ENCODE results near the gene ESRRB. TPM values are rescaled to one million over a fixed set of nuclear protein-coding genes. Genes with fewer than 3 reads are reported as not detected.

ESRRB gene
- polyA plus RNA-seq, 1 of the 3 experiments (the other 2 are of a cell fraction): 0.05 TPM

- CTCF ChIA-PET: interaction anchor here (0.8 kb wide), 2 partner anchors 330 to 331 kb away, joined by 3 read pairs; no protein-coding TSS in a partner anchor
- Histone ChIP-seq H3K9ac (no peak overlapping the region), H3K4me3 (ENCODE audit: low read depth in 2 of 2, low read length in 1 of 2) (no peak overlapping the region), H3K4me1 (ENCODE audit: control insufficient read depth in 1 of 2, insufficient read depth in 2 of 2, low read depth in 1 of 2, low read length in 1 of 2) (no peaks in the 10 kb centered on the region; a peak in 1 of 4 replicates), H3K27ac (ENCODE audit: low read depth in 2 of 2, low read length in 1 of 2) (no peak overlapping the region), H3K27me3 (ENCODE audit: insufficient read depth) (peaks cover 97% of the 10 kb centered on the region), H2AFZ (ENCODE audit: low read depth) (no peak overlapping the region), H3K36me3 (replicated peaks in 1 of 2; ENCODE audit: control insufficient read depth in 1 of 2, insufficient read depth in 2 of 2, low read length in 1 of 2) (no peaks in the 10 kb centered on the region), H3K9me2 (no peaks in the 10 kb centered on the region), H3F3A (replicated peaks; ENCODE audit: insufficient read depth) (no peaks in the 10 kb centered on the region), H3K9me3 (no peaks in the 10 kb centered on the region), H4K20me1 (ENCODE audit: insufficient read depth) (no peaks in the 10 kb centered on the region), H3K4me2 (no peak overlapping the region), H3K79me2 (ENCODE audit: insufficient read depth) (no peaks in the 10 kb centered on the region)
- POLR2A ChIA-PET: no interaction called here
- DNase-seq: no peak
- 24% methylated on average over 5 of the region's 7 CpGs for WGBS (ENCODE audit: low lambda C conversion rate)
- TF ChIP-seq GABPA (IDR thresholded peaks at IDR 0.05; ENCODE audit: low read depth): no peak
- TF ChIP-seq EZH2phosphoT487 (IDR thresholded peaks at IDR 0.05; ENCODE audit: borderline replicate concordance, low read depth): no peak
- TF ChIP-seq FOXJ3 (CRISPR knock-in tag; IDR thresholded peaks at IDR 0.05): no peak
- TF ChIP-seq, protein P1, sequence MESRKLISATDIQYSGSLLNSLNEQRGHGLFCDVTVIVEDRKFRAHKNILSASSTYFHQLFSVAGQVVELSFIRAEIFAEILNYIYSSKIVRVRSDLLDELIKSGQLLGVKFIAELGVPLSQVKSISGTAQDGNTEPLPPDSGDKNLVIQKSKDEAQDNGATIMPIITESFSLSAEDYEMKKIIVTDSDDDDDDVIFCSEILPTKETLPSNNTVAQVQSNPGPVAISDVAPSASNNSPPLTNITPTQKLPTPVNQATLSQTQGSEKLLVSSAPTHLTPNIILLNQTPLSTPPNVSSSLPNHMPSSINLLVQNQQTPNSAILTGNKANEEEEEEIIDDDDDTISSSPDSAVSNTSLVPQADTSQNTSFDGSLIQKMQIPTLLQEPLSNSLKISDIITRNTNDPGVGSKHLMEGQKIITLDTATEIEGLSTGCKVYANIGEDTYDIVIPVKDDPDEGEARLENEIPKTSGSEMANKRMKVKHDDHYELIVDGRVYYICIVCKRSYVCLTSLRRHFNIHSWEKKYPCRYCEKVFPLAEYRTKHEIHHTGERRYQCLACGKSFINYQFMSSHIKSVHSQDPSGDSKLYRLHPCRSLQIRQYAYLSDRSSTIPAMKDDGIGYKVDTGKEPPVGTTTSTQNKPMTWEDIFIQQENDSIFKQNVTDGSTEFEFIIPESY (IDR thresholded peaks at IDR 0.05; ENCODE audit: borderline replicate concordance, low read depth): no peak
- TF ChIP-seq FOSL2 (IDR thresholded peaks at IDR 0.05; ENCODE audit: borderline replicate concordance, low read depth): no peak
- TF ChIP-seq MXI1 (IDR thresholded peaks at IDR 0.05; ENCODE audit: low read depth, low read length): no peak
- no peak for TF ChIP-seq NFIC (IDR thresholded peaks at IDR 0.05; ENCODE audit: borderline replicate concordance)
- TF ChIP-seq TAF1 (IDR thresholded peaks at IDR 0.05; ENCODE audit: borderline replicate concordance, low read depth, low read length): no peak
- no peak for TF ChIP-seq ELF1 (IDR thresholded peaks at IDR 0.05)
- TF ChIP-seq EP300 (IDR thresholded peaks at IDR 0.05; ENCODE audit: borderline replicate concordance in 1 of 2, low read depth in 1 of 2, low read length in 1 of 2): no peak
- TF ChIP-seq, protein P2, sequence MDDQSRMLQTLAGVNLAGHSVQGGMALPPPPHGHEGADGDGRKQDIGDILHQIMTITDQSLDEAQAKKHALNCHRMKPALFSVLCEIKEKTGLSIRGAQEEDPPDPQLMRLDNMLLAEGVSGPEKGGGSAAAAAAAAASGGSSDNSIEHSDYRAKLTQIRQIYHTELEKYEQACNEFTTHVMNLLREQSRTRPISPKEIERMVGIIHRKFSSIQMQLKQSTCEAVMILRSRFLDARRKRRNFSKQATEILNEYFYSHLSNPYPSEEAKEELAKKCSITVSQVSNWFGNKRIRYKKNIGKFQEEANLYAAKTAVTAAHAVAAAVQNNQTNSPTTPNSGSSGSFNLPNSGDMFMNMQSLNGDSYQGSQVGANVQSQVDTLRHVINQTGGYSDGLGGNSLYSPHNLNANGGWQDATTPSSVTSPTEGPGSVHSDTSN (IDR thresholded peaks at IDR 0.05): no peak
- no peak for TF ChIP-seq FOXM1 (IDR thresholded peaks at IDR 0.05; ENCODE audit: low read depth)
- TF ChIP-seq SIN3A (IDR thresholded peaks at IDR 0.05; ENCODE audit: borderline replicate concordance, low read depth, low read length): no peak
- TF ChIP-seq CHD2 (IDR thresholded peaks at IDR 0.05; ENCODE audit: low read length, partially characterized antibody): no peak
- TF ChIP-seq POLR2AphosphoS5 (IDR thresholded peaks at IDR 0.05; ENCODE audit: low read depth, low read length): no peak
- no peak for TF ChIP-seq GATA2 (CRISPR knock-in tag; IDR thresholded peaks at IDR 0.05)
Measured at GRCh38 chr14:76381817-76382494, 6.0 kb downstream of the ESRRB start.
